ENCODE data around the gene SLC44A1.

SLC44A1 gene

GRCh38 chr9:105306351-105307140, 62.1 kb downstream of the SLC44A1 start:
- ATAC-seq: no peak

- no peak for ATAC-seq
These were observed 63.2 kb downstream of the SLC44A1 start for GRCh38 chr9:105307591-105308130.

GRCh38 chr9:105308461-105309341, 64.2 kb downstream of the SLC44A1 start:
- no peak for ATAC-seq

GRCh38 chr9:105309531-105309931, 65.1 kb downstream of the SLC44A1 start:
- ATAC-seq: no peak

GRCh38 chr9:105311306-105311705, 66.9 kb downstream of the SLC44A1 start:
- ATAC-seq: no peak

- no peak for ATAC-seq
These were observed 68.8 kb downstream of the SLC44A1 start for GRCh38 chr9:105313238-105313637.

- ATAC-seq: no peak
These were observed 72.3 kb downstream of the SLC44A1 start for GRCh38 chr9:105316703-105317102.

- ATAC-seq: no peak
These were observed 74.3 kb downstream of the SLC44A1 start for GRCh38 chr9:105318729-105319191.

GRCh38 chr9:105319202-105319813, 74.9 kb downstream of the SLC44A1 start:
- ATAC-seq: no peak

- ATAC-seq: no peak
These were observed 76.1 kb downstream of the SLC44A1 start for GRCh38 chr9:105320568-105320967.

- ATAC-seq: no peak
These were observed 83.8 kb downstream of the SLC44A1 start for GRCh38 chr9:105328296-105328695.

GRCh38 chr9:105328872-105329718, 84.6 kb downstream of the SLC44A1 start:
- no peak for ATAC-seq

GRCh38 chr9:105329719-105330062, 85.2 kb downstream of the SLC44A1 start:
- ATAC-seq: no peak

GRCh38 chr9:105330201-105330600, 85.8 kb downstream of the SLC44A1 start:
- ATAC-seq: peak in 1 of 2 donors; percentile 24

- ATAC-seq: no peak
These were observed 86.3 kb downstream of the SLC44A1 start for GRCh38 chr9:105330755-105331154.

GRCh38 chr9:105331160-105331559, 86.7 kb downstream of the SLC44A1 start:
- no peak for ATAC-seq

- ATAC-seq: no peak
These were observed 87.3 kb downstream of the SLC44A1 start for GRCh38 chr9:105331755-105332154.

GRCh38 chr9:105332471-105332870, 88.0 kb downstream of the SLC44A1 start:
- ATAC-seq: no peak

- ATAC-seq: no peak
These were observed 88.6 kb downstream of the SLC44A1 start for GRCh38 chr9:105333076-105333475.

- ATAC-seq: no peak
These were observed 89.4 kb downstream of the SLC44A1 start for GRCh38 chr9:105333811-105334210.

- ATAC-seq: no peak
These were observed 93.9 kb downstream of the SLC44A1 start for GRCh38 chr9:105338308-105338707.

- no peak for ATAC-seq
These were observed 95.4 kb downstream of the SLC44A1 start for GRCh38 chr9:105339849-105340248.

Data from activated CD4-positive, CD25-positive, alpha-beta regulatory T cell treated with anti-CD3 and anti-CD28 coated beads, Interleukin-2, amount 50 U/mL, for 24 hours (primary cell).